ENCODE data around the gene CD63. TPM values are rescaled to one million over a fixed set of nuclear protein-coding genes. Genes with fewer than 3 reads are reported as not detected.

CD63 gene
- total RNA-seq, 1 experiment from 2014 or later = 1,218 TPM

GRCh38 chr12:55706568-55707218 is 22.1 kb downstream of the CD63 start:
- DNase-seq (ENCODE audit: low read depth) = no peak

DNA sequence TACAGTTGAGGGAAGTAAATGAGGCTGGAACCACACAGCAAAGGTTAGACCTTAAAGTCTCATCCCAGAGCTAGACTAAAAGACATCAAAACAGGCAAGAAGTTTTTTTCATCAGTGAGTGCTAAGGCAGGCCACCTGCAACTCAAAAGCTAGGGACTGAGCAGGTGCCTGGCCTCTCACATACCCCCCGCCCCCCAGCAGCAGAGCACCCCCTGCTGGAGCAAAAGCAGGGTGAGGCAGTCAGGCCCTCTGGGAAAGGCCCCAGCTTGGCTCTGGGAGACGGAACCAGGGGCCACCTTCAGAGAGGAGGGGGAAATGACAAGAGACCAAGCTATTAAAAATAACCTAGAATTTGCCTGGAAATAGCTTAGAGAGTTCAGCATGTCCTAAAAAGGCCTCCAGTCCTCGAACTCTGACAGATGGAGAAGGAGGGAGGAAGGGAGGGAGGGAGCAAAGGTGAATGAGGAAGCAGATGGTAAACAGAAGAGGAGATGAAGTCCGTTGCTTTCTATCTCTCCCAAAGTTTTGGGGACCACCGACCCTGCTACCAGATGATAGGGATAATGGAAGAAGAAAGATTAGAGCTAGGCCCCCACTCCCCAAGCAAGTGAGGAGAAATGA is 22.9 kb downstream of the CD63 start:
- no peak for DNase-seq (ENCODE audit: low read depth)

DNA sequence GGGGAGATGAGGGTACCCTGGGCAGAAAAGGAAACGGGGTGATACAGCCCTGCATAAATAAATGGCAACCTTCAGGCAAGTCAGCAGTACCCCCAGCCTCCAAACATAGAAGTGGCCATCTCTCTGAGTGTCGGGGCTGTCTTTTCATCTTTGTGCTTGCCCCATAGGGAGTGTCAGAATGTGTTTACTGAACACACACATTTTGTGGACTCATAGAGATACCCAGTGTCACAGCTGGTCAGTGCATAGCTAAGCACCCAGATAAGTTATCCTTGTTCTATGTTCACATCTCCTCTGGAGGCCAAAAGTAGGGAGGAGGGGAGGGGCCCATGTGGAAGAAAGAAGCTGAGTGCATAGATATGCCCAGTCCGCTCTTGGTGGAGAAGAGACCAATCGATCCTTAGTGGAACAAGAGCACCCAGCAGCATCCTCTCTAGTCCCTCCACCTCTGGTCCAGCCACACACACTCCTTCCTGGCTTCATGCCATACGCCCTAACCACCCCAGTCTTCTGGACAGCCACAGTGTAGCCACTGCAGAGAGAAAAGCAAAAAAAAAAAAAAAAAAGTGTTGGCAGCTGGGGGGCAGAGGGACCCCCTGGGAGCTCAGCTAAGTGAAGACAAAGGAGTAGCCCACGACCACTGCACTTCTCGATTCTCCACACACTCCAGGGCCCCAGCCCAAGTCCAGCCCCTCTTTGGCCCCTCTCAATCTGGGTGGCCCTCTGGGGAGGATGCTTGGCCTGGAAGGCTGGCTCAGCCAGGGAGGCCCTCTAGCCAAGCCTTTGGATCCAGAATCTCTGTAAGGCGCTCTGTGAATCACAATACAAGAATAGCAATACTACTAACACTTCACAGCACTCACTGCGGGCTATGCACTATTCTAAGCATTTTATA is 23.7 kb downstream of the CD63 start:
- no peak for DNase-seq (ENCODE audit: low read depth)

- DNase-seq (ENCODE audit: low read depth) = no peak
Measured at GRCh38 chr12:55703901-55704761, 24.7 kb downstream of the CD63 start.

GRCh38 chr12:55703288-55703687 is 25.5 kb downstream of the CD63 start:
- DNase-seq (ENCODE audit: low read depth) = no peak

GRCh38 chr12:55702861-55703260 is 25.9 kb downstream of the CD63 start:
- DNase-seq (ENCODE audit: low read depth) = no peak

- DNase-seq (ENCODE audit: low read depth) = peak; percentile 91
Measured at GRCh38 chr12:55700255-55701018, 28.4 kb downstream of the CD63 start.

GRCh38 chr12:55699471-55700055 is 29.2 kb downstream of the CD63 start:
- DNase-seq (ENCODE audit: low read depth) = no peak

DNA sequence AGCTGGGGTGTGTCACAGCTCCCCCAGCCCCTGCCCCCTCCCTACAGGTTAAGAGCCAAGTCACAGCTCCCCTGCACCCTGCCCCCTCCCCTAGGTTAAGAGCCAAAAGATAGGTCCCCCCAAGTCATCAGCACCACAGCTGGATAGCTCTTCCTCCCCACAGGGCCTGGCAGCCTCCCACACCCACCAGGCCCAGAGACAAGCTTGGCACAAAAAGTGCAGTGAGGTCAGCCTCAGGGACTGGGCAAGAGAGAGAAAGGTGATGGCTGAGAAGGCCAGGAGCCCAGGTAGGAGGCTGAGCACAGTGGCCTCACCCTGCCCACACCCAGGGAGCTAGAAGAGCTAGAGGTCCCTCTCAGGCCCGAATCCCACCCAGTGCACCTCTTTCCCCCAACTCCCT is 29.8 kb downstream of the CD63 start:
- DNase-seq (ENCODE audit: low read depth) = no peak

DNA sequence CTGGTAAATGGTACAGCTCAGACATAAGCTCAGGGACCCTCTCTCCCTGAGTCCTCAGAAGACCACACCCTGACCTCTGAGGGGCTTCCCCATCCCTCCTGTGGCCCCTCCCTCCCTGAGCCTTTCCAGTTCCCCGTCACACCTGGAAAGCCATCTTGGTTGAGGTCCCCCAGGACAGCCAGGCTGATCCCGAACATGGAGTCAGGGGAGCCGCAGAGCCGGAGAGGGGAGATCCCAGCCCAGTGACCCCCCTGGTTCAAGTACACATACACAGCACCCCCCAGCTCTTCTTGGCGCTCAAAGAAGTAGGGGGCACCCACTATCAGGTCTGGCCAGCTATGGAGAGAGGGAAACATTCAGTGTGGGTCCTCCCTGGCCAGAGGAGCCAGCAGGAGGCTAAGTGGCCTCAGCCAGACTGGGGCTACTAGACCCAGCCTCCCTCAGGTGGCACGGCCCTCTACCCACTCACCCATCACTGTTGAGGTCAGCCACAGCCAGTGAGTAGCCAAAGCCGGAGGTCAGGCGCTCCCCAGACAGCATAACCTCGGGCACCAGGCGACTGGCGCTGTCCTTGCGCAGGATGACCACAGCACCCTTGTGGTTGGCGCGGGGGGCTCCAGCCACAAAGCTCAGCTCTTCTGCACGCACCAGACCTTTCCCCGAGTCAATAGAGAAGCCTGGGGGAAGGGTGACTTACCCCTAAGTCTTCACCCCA is 30.4 kb downstream of the CD63 start:
- DNase-seq (ENCODE audit: low read depth) = no peak

GRCh38 chr12:55697686-55698085 is 31.1 kb downstream of the CD63 start:
- DNase-seq (ENCODE audit: low read depth) = no peak

DNA sequence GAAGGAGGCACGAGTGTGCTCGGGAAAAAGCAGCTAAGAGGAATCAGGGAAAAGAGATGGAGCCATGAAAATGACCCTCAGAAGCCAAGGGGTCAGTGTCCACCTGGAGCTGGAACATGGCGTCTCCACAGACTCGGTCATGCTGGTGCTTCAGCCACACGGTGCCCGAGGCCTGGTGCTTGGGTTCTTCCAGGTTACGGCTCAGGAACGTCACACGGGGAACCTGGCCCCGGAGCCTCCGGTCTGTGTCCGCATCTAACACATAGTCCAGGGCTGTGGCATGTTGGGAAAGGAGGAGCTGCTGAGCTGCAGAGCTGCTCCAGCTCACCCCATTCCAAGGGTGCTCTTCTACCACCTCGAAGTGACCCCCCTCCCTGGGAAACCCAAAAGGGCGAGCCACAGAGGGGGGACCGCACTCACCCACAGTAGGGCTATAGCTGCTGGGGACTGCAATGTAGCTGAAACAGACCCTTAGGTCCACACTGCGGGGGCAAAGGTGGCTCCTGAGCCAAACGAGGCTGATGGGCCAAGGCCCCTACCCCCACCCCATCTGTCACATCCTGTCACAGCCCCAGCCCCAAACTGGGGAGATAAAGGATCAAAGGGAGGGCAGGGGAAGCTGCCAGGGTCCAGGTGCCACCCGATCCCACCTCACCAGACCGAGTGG is 31.9 kb downstream of the CD63 start:
- DNase-seq (ENCODE audit: low read depth) = no peak

- DNase-seq (ENCODE audit: low read depth) = no peak
Measured at GRCh38 chr12:55696141-55696540, 32.7 kb downstream of the CD63 start.

DNA sequence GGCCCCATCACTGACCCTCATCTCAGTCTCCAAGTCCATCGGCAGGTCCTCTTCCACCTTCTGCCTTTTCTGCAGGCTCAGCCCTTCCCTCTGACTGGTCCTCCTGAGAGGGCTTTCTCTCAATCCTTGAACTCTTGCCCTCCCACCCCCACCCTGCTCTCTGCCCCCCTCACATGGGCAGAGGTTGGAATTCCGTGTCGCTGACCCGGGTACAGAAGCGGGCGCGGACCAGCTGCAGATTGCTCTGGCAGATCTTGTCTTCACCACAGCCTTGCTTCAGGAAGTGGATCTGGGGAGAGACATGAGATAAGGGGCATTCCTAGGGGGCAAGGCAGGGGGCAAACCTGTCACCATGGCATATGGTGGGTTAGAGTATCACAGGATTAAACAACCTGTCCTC is 33.5 kb downstream of the CD63 start:
- DNase-seq (ENCODE audit: low read depth) = no peak

GRCh38 chr12:55694651-55695050 is 34.2 kb downstream of the CD63 start:
- DNase-seq (ENCODE audit: low read depth) = no peak

DNA sequence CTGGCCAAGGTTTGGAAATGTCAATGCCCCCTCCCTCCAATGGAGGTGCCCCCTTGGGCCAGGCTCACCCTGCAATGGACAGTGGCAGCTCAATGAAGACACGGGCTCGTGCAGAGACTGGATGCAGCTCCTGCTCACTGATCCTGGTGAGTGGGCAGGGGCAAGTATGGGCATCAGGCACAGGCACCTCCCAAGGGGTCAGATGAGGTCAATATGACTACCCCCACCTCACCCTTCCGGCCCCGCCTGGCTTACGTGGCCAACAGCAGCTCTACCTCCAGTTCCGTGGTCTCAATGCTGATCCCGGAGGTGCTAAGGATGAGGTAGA is 34.7 kb downstream of the CD63 start:
- no peak for DNase-seq (ENCODE audit: low read depth)

DNA sequence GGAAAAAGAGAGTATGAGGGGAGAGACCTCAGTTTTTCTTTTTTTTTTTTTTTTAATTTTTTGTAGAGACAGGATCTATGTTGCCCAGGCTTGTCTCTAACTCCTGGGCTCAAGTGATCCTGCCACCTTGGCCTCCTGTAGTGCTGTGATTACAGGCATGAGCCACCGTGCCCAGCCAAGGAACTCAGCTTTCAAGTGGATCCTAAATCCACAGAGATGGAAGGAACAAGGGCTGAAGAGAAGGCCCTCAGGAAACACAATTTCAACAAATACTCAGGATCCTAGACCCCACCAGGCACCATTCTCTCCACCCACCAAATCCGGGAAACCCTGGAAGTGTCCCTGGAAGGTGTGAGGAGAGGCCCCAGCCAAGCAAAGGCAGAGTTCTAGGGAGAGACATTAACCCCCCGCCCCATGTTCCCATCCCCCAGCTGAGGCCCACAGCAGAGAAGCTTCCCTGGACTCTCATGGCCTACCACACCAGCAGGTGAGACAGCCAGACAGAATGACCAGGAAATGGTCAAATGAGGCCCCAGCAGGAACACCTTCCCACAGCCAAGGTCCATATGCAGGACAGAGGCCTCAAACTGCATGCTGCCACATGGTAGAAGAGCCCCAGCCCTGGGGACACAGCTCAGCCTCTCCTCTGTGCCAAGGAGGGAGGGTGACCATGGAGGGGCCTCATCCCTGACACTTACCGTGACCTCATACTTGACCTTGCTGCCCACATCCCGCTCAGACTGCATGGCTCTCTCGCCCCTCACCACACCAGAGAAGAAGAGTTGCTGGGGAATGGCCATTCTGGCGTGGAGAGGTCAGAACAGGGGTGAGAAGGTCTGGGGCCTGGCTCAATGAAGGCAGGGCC is 35.3 kb downstream of the CD63 start:
- no peak for DNase-seq (ENCODE audit: low read depth)

DNA sequence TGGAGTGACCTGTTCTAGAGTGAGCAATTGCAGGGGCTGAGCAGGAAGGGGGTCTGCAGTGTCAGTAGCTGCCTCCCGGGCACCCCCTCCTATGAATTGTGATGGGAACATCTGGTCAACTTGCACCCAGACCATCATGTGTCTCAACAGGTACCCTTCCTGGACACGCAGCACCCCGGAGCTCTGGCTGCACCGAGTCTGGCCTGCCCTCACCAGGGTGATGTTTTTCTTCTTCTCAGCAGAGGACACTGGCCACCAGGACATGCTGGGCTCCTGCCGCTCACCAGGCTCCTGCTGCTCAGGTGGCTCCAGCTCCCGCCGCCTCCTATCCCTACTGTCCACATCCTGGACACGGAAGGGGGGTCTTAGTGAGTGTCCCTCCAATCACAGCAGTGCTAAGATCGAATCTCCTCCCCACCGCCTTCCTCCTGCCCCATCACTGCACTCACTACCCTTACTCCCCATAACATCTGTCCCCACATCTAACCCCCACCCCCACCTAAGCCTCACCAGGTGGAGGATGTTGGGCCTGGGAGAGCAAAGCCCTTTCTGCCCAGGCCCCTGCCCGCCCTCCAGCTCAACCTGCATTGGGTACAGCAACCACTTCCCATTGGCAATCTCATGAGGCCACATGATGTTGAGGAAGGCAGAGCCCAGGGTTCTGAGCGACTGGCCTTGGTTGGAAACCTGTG is 36.0 kb downstream of the CD63 start:
- no peak for DNase-seq (ENCODE audit: low read depth)

All from M059J (cell line).